Adrenal gland (tissue), 12 donors: ENCODE data around the gene COPG1. TPM values are rescaled to one million over a fixed set of nuclear protein-coding genes. Genes with fewer than 3 reads are reported as not detected.
A peak's percentile ranks its signal among the peaks of the same experiment; 100 is the strongest.

Experiments used
- DNase-seq, 7 donors: peaks; one replicate each; pipeline ENCODE4 v3.0.0-alpha.2; 2019 to 2020
- H3K27ac ChIP-seq, 5 donors: fragments of 200-600 bp; sonication (generic) in 4 of 5; 1 replicate in 3 of 5; 2 replicates in 2 of 5; pipeline versions ENCODE4 v1.5.1 to v1.8.0; 2016 to 2020; ENCODE audit warnings: mild to moderate bottlenecking in 1 of 5
- H3K27me3 ChIP-seq: fragments of 200-600 bp; 2 replicates; pipeline ENCODE4 v1.8.0; 2021
- H3K36me3 ChIP-seq, 2 donors: fragments of 200-600 bp; replicated peaks in 1 of 2; 1 replicate in 1 of 2; 2 replicates in 1 of 2; pipeline versions ENCODE4 v1.5.1 to v1.8.0; 2018 to 2022
- H3K4me1 ChIP-seq, 2 donors: fragments of 200-600 bp; replicated peaks in 1 of 2; 1 replicate in 1 of 2; 2 replicates in 1 of 2; pipeline versions ENCODE4 v1.5.1 to v1.8.0; 2018 to 2021
- H3K4me3 ChIP-seq, 4 donors: fragments of 200-600 bp; sonication (generic) in 3 of 4; one replicate each; pipeline ENCODE4 v1.5.1; 2016 to 2018
- H3K9me3 ChIP-seq, 3 donors: fragments of 200-600 bp; sonication (generic) in 1 of 3; replicated peaks in 1 of 3; 1 replicate in 2 of 3; 2 replicates in 1 of 3; pipeline versions ENCODE4 v1.5.1 to v1.8.0; 2016 to 2021
- CTCF ChIP-seq, 6 experiments: fragments of 450-650 bp in 4 of 6; fragments of 200-600 bp in 2 of 6; sonication (generic) in 1 of 6; IDR thresholded peaks; 1 replicate in 5 of 6; 2 replicates in 1 of 6; pipeline versions ENCODE4 v1.5.1 to v1.8.0; 2016 to 2021; ENCODE audit warnings: antibody characterized with exemption in 6 of 6, mild to moderate bottlenecking in 2 of 6, moderate library complexity in 1 of 6
- POLR2A ChIP-seq, 2 donors: fragments of 450-650 bp; IDR thresholded peaks; one replicate each; pipeline ENCODE4 v1.6.1; 2017; ENCODE audit warnings: antibody characterized with exemption in 2 of 2, mild to moderate bottlenecking in 2 of 2, moderate library complexity in 1 of 2
- WGBS, 4 donors: extraction: QIAGEN DNeasy Blood & Tissue Kit in 2 of 4; methylation state at CpG; one replicate each; pipeline versions ENCODE4 v1.1.5 to v1.1.7; 2013 to 2017; 5-methylcytosine and 5-hydroxymethylcytosine counted together
- intact Hi-C, 2 donors: fragments of 100-400 bp; cut with DNase I; formaldehyde crosslinking; loops; one replicate each; pipeline versions ENCODE4 v1.14.1 to v1.15.0; 2022 to 2023
- polyA plus RNA-seq, 3 donors: library from polyadenylated mRNA; stranded (reverse); fragments of 200-250 nt in 2 of 3; fragments of 350-450 nt in 1 of 3; fragmentation: Illumina TruSeq in 1 of 3; extraction: RNeasy Lipid Tissue Mini Kit (QIAGEN cat#74804) in 1 of 3; gene quantifications; one replicate each; pipeline ENCODE4 v1.2.3, GENCODE V29; 2013 to 2014
- total RNA-seq, 9 donors: library from RNA; depleted of rRNA in 4 of 9; stranded (reverse); fragments of >200 nt in 4 of 9; fragments of 120-200 nt in 1 of 9; fragmentation: NEBNext Ultra II Directional in 1 of 9; extraction: Animal tissue kit (Norgen Biotek cat#: 25700) in 1 of 9; gene quantifications; one replicate each; pipeline versions ENCODE4 v1.1.0 to v1.2.4, GENCODE V29; 2013 to 2023
- donor health status: healthy with polysubstance abuse.
- donor health status: Bipolar disorder and iron deficiency.
- donor health status: DM: yes; HTN: yes; CAD: no.
- donor health status: DM: no; HTN: no; CAD: no.
- donor health status: DM: no; HTN: no; CAD: no.
- donor health status: DM: yes; HTN: yes; CAD: no.

Gene COPG1
- total and polyA plus RNA-seq, 12 donors: 84.9 to 318 (median 163) TPM

GRCh38 chr3:129317014-129317771, 67.8 kb downstream of the COPG1 start:
- H3K27ac ChIP-seq: peak overlapping the region in 3 of 5 donors; percentile 79 to 87 (median 82)
- intact Hi-C loops: no loop called here
- H3K36me3 ChIP-seq: no peaks in the 10 kb centered on the region
- H3K4me3 ChIP-seq: peak overlapping the region in 2 of 4 donors; percentile 74 to 90
- WGBS, 4 donors: 35 to 48% (median 38%) methylated on average over 11 to 15 of the region's 15 CpGs
- DNase-seq: peak in 2 of 7 donors; percentile 18 to 47
- no peaks in the 10 kb centered on the region for H3K27me3 ChIP-seq
- TF ChIP-seq POLR2A (IDR thresholded peaks at IDR 0.05): no peak
- H3K4me1 ChIP-seq: peaks cover 9 to 17% of the 10 kb centered on the region in 2 donors
- H3K9me3 ChIP-seq: no peaks in the 10 kb centered on the region

- H3K4me1 ChIP-seq: peaks cover 9 to 17% of the 10 kb centered on the region in 2 donors
- H3K27ac ChIP-seq: no peak overlapping the region
- peak in 1 of 7 donors; percentile 10 for DNase-seq
- H3K36me3 ChIP-seq: no peaks in the 10 kb centered on the region
- intact Hi-C loops: no loop called here
- no peak for TF ChIP-seq POLR2A (IDR thresholded peaks at IDR 0.05)
- TF ChIP-seq CTCF (IDR thresholded peaks at IDR 0.05): no peak
- no peaks in the 10 kb centered on the region for H3K27me3 ChIP-seq
- no peaks in the 10 kb centered on the region for H3K9me3 ChIP-seq
- WGBS, 4 donors: 61 to 80% (median 72%) methylated on average over 2 to 5 of the region's 5 CpGs
- H3K4me3 ChIP-seq: no peak overlapping the region
Measured at GRCh38 chr3:129317848-129318247, 68.4 kb downstream of the COPG1 start.

GRCh38 chr3:129318921-129319320, 69.5 kb downstream of the COPG1 start:
- Histone ChIP-seq H3K27me3 (no peaks in the 10 kb centered on the region), H3K36me3 (no peaks in the 10 kb centered on the region), H3K4me1 (peaks cover 9 to 15% of the 10 kb centered on the region in 2 donors), H3K27ac (no peak overlapping the region), H3K9me3 (no peaks in the 10 kb centered on the region), H3K4me3 (no peak overlapping the region)
- TF ChIP-seq POLR2A (IDR thresholded peaks at IDR 0.05): no peak
- no peak for TF ChIP-seq CTCF (IDR thresholded peaks at IDR 0.05)
- 91 to 94% (median 92%) methylated on average over 12 to 15 of the region's 15 CpGs for WGBS, 4 donors
- no peak for DNase-seq
- intact Hi-C loops: no loop called here

- no peaks in the 10 kb centered on the region for H3K36me3 ChIP-seq
- WGBS, 4 donors: 92 to 97% (median 94%) methylated on average over 7 to 8 of the region's 8 CpGs
Measured at GRCh38 chr3:129320261-129320660, 70.9 kb downstream of the COPG1 start.

More at GRCh38 chr3:129320261-129320660, 70.9 kb downstream of the COPG1 start:
- intact Hi-C loops: no loop called here
- Histone ChIP-seq H3K4me1 (peaks cover 0 to 7% of the 10 kb centered on the region in 2 donors), H3K27ac (no peak overlapping the region), H3K27me3 (no peaks in the 10 kb centered on the region), H3K4me3 (no peak overlapping the region), H3K9me3 (no peaks in the 10 kb centered on the region)
- TF ChIP-seq CTCF (IDR thresholded peaks at IDR 0.05) (no peak), POLR2A (IDR thresholded peaks at IDR 0.05) (no peak)
- DNase-seq: no peak
